Activated CD8-positive, alpha-beta memory T cell treated with anti-CD3 and anti-CD28 coated beads for 24 hours (primary cell): ENCODE measurements around the gene GLI1.
"Not testable (repeated sequence)": the region's sequence is repeated elsewhere in the genome, so short reads cannot be mapped to it uniquely, and the experiment has no call there.

Source experiments
- DNase-seq: peaks from one replicate; pipeline ENCODE4 v3.0.0-alpha.2; 2020

GLI1 gene

DNA sequence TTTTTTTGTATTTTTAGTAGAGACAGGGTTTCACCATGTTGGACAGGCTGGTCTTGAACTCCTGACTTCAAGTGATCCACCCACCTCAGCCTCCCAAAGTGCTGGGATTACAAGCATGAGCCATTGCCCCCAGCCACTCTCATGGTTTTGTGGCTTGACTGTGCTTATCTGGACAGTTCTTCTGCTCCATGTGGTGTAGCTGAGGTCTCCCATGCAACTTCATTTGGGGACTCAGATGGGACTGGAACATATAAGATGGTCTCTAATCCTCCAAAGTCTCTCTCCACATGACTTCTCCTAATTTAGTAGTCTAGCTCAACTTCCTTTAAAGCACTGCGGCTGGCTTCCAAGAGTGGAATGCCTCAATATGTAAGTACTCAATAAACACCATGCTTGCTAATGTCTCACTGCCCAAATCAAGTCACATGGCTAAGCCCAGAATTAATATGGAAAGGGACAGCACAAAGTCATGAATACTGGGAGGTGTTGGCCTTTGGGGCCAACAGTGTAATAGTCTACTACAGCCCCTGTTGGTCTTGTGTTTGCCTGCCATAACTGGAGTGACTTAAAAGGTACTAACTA is 17.6 kb upstream of the GLI1 start:
- no peak for DNase-seq

DNA sequence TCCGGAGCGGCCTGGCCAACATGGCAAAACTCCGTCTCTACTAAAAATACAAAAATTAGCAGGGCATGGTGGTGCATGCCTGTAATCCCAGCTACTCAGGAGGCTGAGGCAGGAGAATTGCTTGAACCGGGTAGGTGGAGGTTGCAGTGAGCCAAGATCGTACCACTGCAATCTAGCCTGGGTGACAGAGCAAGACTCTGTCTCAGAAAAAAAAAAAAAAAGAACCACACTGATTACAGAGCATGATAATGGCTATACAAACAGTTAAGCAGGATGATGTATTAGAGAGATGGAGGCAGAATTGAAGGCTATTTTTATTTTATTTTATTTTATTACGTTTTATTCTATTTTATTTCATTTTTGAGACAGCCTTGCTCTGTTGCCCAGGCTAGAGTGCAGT is 15.2 kb upstream of the GLI1 start:
- not testable (repeated sequence) for DNase-seq

- no peak for DNase-seq
Measured at GRCh38 chr12:57444744-57445143, 14.8 kb upstream of the GLI1 start.

- DNase-seq: no peak
Measured at GRCh38 chr12:57446292-57446960, 13.2 kb upstream of the GLI1 start.

DNA sequence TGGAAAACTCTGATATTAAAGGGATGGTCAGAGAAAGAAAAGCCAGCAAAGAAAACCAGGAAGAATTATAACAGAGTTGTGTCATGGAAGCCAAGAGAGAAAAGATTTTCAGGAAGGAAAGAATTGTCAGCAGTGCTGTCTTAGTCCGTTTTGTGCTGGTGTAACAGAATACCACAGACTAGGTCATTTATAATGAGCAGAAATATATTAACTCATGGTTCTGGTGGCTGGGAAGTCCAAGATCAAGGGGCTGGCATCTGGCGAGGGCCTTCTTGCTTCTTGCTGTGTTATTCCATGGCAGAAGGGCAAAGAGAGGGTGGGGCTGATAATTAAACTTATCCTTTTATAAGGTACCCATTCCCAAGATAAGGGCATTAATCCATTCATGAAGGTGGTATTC is 10.9 kb upstream of the GLI1 start:
- no peak for DNase-seq

- DNase-seq: no peak
Measured at GRCh38 chr12:57449375-57449774, 10.2 kb upstream of the GLI1 start.

DNA sequence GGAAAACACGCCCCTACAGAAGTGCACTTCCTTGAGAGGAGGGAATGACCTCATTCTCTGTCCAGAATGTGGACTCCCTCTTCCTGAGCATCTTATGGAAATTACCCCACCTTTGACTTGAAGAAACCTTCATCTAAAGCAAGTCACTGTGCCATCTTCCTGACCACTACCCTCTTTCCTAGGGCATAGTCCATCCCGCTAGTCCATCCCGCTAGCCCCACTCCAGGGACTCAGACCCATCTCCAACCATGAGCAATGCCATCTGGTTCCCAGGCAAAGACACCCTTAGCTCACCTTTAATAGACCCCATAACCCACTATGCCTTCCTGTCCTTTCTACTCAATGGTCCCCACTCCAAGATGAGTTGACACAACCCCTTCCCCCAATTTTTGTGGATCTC is 9.5 kb upstream of the GLI1 start:
- no peak for DNase-seq

DNA sequence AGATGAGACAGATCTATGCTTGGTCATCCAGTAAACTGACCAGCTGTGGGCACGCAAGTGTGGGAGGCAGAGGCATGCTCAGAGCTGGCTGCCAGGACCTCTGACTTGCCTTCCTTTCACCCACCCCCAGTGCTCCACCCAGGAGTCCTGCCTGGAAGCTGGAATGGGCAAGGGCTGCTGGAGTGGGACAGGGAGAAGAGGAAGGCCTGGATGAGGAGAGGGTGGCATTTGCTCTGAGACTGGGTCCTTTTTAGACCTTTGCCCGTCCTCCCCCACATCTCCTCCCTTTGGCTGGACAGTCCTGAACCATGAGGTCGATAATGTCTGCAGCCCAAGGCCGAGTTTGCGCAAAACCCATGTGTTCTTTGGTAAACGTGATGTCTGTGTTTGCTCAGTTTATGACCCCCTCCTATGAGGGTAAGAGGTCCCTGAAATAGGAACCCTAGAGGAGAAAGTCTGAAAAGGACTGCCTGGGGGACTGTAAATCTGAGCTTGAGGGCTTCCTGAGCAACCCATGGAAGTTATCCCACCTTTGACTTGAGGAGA is 8.3 kb upstream of the GLI1 start:
- DNase-seq: no peak

GRCh38 chr12:57452181-57452936 is 7.2 kb upstream of the GLI1 start:
- DNase-seq: no peak

DNA sequence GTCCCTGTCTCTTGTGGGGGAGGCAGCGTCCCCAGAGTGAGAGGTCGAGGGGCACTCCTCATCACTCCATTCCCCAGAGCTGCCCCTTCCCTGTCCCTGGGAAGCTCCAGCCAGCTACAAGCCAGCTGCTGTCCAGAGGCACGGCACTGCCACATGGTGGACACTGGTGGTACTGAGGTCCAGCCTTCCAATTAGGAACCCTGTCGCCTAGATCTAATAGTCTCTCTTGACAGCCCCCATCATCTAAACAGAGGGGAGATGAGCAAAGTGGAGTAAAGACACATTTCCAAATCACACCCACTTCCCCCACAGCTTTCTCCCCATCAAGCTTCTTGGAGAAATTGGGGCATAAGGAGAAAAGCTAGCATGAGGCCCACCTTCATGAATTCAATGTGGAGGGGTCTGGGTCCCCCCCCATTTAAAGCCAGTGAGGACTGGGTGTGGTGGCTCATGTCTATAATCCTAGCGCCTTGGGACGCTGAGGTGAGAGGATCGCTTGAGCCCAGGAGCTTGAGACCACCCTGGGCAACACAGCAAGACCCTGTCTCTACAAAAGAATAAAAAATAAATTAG is 6.6 kb upstream of the GLI1 start:
- peak; percentile 77 for DNase-seq

- no peak for DNase-seq
Measured at GRCh38 chr12:57454213-57454565, 5.4 kb upstream of the GLI1 start.

- DNase-seq: no peak
Measured at GRCh38 chr12:57454566-57455373, 4.8 kb upstream of the GLI1 start, which contains the start of gene INHBE. Gene INHBE (plus strand): TSS chr12:57455307. CDS start chr12:57455537, 230 bp downstream.

GRCh38 chr12:57455374-57456144 is 4.0 kb upstream of the GLI1 start:
- no peak for DNase-seq

DNA sequence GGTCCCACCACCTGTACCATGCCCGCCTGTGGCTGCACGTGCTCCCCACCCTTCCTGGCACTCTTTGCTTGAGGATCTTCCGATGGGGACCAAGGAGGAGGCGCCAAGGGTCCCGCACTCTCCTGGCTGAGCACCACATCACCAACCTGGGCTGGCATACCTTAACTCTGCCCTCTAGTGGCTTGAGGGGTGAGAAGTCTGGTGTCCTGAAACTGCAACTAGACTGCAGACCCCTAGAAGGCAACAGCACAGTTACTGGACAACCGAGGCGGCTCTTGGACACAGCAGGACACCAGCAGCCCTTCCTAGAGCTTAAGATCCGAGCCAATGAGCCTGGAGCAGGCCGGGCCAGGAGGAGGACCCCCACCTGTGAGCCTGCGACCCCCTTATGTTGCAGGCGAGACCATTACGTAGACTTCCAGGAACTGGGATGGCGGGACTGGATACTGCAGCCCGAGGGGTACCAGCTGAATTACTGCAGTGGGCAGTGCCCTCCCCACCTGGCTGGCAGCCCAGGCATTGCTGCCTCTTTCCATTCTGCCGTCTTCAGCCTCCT is 3.4 kb upstream of the GLI1 start:
- DNase-seq: peak; percentile 76

DNA sequence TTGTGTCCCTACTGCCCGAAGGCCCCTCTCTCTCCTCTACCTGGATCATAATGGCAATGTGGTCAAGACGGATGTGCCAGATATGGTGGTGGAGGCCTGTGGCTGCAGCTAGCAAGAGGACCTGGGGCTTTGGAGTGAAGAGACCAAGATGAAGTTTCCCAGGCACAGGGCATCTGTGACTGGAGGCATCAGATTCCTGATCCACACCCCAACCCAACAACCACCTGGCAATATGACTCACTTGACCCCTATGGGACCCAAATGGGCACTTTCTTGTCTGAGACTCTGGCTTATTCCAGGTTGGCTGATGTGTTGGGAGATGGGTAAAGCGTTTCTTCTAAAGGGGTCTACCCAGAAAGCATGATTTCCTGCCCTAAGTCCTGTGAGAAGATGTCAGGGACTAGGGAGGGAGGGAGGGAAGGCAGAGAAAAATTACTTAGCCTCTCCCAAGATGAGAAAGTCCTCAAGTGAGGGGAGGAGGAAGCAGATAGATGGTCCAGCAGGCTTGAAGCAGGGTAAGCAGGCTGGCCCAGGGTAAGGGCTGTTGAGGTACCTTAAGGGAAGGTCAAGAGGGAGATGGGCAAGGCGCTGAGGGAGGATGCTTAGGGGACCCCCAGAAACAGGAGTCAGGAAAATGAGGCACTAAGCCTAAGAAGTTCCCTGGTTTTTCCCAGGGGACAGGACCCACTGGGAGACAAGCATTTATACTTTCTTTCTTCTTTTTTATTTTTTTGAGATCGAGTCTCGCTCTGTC is 2.7 kb upstream of the GLI1 start:
- DNase-seq: no peak

GRCh38 chr12:57458665-57459054 is 925 bp upstream of the GLI1 start:
- no peak for DNase-seq

GRCh38 chr12:57459055-57459749 is 383 bp upstream of the GLI1 start:
- DNase-seq: peak; percentile 96

DNA sequence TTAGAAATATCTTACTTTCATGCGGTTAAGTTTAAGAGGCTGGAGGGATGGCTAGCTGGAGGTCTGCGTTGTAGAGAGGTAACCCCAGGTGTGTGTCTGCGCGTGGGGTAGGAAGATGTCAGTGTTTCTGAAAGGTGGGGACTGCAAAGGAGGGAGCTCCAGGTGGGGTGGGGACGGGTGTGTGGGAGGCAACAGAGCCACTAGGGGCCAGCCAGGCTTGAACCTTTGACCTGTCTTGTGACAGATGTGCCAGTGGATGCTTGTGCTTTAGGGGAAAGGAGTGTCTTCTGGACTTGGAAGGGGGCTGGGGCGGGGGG is 841 bp downstream of the GLI1 start:
- DNase-seq: peak; percentile 65

GRCh38 chr12:57460841-57461275 is 1.3 kb downstream of the GLI1 start:
- no peak for DNase-seq

DNA sequence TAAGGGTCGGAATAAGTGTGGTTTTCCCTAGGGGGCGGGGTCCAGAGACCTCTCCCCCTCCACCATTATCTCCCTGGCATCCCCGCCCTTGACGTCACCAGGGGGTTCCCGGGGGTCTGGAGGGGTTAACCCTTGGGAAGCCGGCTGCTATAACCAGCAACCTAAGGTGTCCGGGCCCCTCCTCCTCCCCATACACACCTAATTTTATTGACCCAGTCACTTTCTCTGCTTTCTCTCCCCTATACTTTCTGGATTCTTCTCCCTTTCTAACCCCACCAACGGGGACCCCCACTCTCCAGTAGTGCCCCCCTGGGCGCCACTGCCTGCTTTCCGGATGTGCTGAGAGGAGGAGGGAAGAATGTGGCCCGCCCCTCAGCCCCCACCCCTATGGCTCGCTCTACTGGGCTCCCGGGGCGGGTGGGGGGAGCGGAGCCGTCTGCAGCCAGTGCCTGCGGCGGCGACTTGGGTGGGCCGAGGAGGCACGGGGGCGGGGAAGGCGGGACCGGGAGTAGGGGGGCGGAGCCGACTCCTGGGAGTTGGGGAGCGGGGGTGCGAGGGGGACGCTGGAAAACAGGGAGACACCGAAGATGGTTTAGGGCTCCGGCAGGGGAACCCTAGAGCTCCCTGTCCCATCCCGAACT is 1.8 kb downstream of the GLI1 start:
- peak; percentile 73 for DNase-seq
